Cerebellar nuclear complex (tissue), 1 donor: ENCODE results near the gene TTLL12.

Experiments
- DNase-seq, 2 experiments: peaks; one replicate each; lab custom pipeline; 2025; lab: John Stamatoyannopoulos, UW

The TTLL12 gene

DNA sequence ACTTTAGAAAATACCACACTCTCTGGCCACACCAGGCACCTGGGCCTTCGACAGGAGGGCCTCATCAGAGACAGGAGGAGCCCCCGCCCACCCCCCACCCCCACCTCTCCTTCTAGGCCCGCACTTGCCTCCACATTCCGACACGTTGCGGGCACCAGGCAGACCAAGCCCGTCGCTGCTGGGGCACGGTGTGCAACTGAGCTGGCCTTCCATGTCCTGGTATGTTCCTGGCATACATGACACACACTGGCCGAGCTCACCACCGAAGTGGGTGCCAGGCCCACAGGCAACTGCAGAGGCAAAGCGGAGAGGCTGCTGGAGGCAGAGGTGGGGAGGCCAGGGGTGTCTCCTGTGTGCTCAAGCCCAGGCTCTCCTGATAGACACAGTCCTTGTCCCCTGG, 27.0 kb upstream of the TTLL12 start:
- DNase-seq = no peak

DNA sequence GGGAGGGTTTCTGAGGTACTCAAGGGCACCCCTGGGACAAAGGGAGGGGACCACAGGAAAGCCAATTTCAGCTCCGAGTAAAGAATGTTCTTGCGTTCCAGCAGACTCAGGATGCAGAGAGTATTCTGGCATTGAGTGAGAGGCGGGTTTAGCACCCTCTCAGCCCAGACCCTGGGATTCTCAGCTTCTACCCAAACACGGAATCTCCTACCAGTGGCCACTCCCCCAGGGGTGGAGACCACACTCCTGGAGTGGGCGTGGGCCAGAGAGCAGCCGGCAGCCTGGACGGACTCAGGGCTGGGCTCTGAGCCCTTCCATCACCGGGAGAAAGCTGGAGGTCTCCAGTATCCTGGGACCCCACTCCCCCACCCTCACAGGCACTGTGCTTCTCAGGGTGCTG, 26.1 kb upstream of the TTLL12 start:
- DNase-seq = no peak

DNA sequence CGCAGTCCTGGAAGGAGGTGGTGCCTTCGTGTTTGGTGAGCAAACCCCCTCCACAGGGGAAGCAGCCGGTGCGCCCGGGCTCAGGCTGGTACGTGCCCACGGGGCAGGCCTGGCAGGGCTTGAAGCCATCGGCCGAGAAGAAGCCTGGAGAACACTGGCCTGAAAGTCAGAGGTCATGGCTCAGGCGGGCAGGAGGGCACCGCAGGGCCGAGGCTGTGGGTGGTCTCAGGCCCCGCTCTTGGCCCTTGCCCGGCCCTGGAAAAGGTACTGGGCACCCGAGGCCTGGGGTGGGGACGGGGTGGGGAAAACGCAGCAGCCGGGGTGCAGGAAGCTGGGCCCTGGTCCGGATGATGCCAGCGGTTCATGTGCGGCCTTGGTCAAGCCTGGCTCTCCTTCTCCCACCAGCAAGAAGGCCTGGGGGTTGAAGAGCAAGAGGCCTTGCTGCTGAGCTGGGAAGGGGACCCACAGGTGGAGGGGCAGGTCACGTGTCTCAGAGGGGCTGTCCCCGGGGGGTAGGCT, 25.6 kb upstream of the TTLL12 start:
- no peak for DNase-seq

DNA sequence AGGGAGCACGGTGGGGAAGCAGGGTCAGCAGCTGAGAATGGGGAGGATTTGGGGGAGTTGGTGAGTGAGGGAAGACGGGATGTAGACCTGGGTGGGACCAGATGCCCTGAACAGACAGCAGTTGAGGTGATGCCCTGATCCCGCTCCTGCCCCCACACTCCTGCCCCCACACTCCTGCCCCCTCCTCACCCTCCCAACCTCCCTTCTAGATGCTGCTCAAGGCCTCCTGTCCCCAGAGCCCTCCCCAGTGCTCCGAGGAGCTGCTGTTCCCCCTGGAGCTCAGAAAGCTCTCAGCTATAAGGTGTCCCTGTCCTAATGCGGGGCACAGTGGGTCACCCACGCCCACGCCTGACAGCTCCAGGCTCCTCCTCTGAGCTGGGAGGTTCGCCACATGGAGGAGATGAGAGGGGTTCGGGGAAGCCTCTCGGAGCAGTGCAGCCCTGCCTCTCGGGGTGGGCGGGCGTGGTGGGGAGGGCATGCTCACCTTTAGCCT, 25.1 kb upstream of the TTLL12 start:
- DNase-seq = no peak

DNA sequence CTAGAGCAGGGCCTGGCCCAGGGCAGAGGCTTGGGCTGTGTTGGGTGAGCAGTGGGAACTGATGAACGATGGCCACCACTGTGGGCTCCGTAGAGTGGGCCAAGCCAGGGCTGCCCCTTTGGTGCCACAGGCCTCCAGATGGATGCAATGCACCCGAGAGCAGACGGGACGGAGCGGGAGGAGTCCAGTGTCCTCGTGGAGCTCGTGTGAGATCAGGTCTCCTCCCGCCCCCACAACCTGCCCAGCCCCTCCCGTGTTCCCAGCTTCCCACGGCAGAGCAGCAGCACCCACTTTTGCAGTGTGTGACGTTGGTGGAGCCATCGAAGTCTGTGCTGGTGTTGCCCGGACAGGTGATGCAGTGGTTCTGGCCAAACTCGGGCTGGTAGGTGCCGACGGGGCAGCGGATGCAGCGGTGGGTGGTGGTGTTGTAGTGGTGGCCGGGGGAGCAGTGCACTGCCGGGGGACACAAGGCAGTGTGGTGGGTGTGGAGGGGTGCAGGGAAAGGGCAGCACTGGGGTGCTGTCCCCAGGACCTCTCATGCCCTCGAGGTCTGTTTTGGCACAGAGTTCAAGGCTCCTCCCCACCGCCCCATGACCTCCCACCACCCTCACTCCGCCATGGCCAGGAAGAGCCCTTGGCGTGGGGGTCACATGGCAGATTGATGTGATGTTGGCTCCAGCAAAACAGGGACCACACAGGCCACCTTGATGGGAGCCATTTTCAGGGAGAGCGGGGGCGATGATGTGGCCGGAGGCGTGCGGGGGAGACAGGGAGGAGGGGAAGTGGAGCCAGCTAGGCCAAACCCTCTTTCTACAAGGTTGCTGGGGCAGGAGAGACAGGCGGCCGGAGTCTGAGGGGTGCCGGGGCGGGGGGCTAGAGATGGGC, 23.9 kb upstream of the TTLL12 start:
- DNase-seq = no peak

DNA sequence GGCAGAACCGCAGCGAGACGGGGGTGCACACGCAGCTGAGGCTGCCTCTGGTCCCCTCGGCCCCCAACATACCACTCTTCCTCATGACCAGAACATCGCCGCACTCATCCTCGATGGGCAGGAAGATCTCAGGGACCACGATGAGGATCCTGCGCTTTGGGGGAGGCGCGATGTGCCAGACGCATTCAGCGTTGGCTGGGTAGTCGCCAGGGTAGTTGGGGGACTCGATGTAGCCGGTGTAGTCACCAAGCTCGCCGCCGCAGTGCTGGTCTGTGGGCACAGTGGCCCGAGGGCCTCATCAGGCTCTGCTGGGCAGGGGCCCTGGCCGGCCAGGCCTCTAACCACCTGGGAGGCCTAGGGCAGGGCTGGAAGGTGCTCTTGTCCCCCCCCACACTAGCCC, 23.0 kb upstream of the TTLL12 start:
- DNase-seq = no peak

DNA sequence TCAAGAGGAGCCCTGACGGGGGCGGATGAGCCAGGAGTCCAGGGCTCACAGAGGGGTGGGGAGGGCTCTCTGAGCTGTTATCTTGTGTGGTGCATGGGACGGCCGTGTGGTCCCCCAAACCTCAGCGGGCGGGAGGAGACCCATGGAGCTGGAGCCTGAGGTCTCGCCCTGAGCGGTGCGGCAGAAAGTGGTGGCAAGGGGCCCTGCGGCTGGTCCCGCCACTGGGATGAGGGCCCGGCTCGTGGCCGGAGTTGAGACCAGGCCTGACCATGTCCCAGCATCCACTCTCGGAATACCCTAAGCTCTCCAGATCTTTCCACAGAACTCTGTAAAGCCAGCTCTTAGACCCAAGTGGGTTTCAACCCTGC, 22.6 kb upstream of the TTLL12 start:
- DNase-seq = no peak

DNA sequence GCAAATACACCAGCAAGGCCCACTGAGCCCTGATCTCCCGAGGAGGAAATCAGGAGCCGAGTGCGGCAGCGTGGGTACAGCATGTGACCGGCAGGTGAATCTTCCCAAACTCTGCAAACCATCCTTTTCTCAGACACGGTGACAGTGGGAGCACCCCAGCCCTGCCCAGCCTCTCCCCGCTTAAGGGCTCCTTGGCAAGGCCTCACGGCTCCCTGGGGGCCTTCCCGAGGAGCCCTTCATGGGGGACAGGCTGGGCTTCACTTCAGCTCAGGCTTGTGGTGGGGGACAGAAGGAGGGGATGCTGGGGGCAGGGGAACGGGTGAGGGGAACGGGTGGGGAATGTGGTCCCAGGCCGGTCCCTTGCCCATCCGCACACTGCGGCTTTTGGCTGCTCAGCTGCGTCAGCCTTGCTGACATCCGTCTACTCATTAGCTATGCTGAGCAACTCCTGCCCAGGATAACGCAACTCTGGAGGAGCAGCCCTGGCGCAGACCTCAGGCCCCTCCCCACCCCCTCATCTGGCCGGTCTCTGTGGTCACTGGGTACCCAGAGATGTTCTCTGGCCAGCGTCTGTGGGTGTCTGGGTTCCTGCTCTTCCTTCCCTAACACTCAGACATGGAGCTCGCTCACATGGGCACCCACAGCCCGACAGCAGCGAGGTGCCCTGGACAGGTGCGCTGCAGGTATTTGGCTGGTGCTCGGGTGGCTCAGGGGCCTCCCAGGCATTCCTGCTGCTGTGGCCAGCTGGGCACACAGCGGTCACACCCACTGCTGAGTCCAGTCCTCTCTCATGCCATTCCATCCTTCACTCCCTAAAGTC, 22.0 kb upstream of the TTLL12 start:
- no peak for DNase-seq

DNA sequence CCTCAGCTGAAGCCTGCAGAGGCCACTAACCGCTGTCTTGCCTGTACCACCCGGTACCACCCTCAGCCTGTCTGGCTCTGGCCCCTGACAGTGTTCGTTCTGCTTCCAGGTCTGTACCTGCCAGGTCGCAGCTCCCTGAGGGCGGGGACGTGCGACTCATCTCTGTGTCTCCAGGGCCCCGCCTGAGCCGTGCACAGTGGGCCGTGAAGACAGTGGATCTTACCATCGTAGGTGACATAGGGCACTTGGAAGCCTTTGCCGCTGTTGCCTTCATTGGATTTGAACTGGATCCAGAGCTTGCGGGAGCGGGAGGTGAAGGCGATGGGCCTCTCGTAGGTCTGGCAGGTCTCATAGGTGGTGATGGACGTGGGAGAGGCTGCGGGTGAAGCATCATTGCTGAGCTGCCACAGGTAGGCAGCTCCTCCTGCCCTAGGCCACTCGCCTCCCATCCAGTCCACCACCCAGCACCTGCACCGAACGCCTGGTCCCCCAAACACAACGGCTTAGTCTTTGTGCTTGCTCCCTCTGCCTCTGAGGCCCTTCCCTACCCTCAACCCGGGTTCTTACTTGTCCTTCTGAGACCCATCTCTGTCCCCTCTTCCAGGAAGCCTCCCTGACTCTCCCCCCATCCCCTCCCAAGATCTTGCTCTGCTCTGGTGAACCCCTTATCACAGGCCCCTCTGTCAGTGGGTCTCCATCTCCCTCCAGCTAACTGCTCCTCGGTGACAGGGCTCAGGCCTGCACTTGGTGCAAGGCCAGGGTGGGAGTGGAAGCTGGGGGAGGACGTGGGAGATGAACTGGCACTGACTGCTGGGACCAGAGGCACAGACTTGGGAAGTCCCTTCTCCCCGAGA, 21.1 kb upstream of the TTLL12 start:
- no peak for DNase-seq

DNA sequence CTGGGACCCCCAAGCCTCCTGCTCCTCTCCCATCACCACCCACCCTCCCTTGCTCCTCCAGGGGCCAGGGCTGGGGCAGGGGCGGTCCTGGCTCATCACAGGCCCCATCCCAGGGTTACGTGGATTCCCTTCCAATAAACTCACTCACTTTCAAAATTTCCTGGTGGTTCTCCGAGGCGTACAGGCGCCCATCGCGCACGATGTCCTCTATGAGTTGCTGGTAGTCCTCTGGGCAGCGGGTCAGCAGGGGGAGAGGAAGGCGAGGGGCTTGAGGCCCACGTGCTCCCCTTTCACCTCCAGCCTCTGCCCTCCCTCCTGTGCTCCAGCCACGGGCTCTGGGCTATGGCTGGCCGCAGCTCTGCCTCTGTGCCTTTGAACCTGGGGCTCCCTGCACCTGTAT, 20.5 kb upstream of the TTLL12 start:
- DNase-seq = no peak

DNA sequence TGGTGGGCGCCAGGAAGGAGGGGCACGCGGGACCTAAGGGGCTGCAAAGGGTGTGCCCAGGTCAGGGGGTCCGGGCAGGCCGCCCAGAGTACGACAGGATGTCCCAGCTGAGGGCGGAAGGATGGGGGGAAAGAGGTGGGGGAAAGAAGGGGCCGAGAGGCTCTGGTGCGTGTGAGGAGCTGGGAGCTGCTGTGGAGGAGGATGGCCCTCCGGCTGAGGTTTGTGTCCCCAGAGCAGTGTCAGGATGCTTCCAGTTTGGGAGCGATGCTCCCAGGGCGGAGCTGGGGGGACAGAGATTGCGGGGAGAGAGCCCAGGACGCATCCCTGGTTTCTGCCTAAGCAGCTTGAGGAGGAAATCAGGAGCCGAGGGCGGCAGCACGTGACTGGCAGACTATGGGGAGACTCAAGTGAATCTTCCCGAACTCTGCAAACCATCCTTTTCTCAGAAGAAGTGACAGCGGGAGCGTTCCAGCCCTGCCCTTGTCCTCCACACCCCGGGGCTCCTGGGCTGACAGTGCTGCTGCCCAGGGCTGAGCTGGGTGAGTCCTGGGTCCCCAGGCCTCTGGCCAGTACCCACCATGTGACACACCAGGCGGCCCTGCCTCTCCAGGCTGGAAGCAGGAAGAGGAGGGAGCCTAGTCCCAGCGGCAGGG, 19.7 kb upstream of the TTLL12 start:
- no peak for DNase-seq

DNA sequence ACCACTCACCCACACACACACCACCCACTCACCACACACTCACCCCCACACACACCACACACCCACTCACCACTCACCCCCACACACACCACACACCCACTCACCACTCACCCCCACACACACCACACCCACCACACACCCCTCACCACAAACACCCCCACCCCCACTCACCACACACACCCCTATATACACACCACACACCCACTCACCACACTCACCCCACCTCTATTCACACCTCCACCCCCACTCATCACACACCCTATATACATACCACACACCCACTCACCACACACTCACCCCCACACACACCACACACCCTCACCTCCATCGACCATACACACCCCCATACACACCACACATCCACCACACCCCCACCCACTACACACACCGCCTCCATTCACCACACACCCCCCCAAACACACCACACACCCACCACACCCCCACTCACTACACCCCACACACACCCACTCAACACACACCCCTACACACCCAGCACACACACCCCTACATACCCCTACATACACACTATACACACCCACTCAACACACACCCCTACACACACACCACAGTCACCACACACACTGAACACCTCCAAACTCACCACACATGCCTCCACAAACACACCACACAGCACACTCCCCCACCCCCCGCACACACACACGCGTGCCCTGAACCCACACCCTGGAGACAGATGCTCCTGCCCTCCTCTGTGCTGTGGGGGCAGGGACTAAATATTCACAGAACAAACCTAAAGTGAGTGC, 19.0 kb upstream of the TTLL12 start:
- DNase-seq = no peak

DNA sequence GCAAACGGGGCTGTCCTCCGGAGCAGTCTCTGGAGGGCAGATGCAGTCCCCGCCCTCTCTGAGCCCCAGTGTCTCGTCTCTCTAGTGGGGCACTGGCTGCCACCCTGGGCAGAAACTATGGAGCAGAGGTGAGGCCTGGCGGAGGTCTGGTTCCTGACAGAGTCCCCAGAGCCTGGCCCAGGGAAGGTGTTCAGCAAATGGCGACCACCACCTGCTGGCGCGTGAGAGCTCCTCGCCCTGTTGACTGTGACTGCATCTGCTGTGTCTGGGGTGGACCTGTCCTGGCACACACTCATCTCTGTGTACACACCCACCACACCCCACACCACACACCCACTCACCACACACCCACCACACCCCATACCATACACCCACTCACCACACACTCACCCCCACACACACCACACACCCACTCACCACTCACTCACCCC, 18.3 kb upstream of the TTLL12 start:
- no peak for DNase-seq

DNA sequence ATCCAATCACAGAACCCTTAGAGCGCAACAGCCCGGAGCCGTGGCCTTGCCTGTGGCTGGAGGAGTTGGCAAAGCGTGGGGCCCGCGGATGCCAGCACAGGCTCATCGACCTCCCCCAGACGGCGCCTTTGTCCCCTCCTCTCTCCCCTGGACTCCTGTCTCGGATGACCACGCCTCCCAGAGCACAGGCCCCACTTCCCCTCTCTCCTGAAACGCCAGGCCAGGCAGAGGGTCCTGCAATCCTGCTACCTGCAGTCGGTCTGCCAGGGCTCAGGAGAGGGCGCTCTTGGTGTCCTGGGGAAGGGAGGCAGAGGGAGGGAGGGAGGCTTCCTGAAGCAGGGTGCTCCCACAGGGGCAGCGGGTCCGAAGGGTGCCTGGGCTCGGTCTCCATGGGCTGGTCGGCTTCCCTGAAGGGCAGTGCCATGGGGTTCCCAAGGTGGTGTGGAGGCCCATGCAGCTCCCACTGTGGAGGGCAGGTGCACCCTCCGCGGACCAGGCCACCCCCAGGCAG, 16.6 kb upstream of the TTLL12 start:
- no peak for DNase-seq

DNA sequence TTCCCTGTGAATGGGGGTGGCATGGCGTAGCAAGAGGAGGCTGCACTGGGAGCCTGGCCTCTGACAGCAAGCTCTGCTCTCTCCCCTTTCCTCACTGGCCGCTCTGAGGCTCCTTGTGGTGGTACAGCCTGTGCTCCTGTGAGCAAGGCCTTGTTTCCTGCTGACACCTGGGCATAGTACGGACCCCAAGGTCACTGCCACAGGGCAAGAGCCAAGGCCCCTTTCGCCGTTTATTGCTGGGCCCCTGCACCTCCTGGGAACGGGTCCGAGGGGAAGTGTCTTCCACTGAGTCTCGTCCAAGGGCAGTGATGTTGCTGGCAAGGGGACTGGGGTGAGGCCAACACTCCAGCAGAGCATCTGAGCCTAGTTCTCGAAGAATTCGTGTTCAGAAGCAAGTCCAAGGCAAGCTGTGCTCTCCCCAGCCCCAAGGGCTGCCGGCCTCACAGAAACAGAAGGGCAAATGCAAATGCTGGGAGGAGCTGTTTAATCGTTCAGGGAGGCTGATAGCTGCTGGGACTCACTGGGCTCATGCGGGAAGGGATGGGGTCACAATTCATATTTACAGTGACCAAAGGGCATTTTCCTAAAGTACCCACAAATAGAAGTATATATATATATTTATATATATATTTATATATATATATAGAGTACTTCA, 15.9 kb upstream of the TTLL12 start:
- DNase-seq = no peak

DNA sequence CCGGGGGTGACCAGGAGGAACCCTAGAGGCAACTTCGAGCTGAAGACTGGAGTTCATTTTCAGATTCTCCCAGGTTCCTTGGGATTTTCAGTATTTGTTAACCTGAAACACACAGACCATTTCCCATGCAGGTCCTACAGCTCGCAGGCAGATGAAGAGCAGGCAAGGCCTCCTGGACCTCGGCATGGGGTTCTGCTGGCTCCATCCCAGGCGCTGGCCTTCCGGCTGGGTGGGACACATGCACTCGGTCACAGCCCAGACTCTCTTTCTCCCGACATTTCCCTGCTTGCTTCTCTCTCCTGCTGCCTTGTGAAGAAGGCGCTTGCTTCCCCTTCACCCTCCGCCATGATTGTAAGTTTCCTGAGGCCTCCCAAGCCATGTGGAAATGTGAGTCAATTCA, 15.4 kb upstream of the TTLL12 start:
- no peak for DNase-seq

DNA sequence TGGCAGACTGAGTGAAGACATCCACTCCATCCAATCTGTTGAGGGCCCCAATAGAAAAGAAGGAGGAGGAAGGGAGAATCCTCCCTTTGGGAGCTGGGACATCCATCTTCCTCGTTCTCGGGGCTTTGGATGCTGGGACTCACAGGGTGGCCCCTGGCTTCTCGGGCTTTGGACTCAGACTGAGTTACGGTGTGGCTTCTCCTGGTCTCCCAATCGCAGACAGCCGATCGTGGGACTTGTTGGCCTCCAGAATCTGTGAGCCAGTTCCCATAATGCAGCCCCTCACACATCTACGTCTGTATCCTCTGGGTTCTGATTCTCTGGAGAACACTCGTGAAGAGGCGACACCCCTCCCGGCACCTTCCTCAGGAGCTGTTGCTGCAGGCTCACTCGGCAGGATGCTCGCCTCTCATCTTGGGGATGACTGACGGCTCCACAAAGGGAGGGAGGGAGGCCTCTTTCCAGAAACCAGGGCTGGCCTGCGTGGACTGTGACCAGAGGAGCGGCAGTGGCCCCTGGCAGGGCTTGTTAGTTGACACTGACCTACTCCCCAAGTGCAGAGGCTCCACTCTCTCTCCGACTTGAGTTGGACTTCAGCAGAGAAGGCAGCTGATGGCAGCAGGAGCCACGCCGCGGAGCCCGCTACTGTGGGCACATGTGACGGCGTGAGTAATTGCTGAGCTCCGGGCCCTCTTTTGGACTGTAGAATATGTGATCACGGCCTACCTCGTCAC, 14.7 kb upstream of the TTLL12 start:
- DNase-seq = no peak

DNA sequence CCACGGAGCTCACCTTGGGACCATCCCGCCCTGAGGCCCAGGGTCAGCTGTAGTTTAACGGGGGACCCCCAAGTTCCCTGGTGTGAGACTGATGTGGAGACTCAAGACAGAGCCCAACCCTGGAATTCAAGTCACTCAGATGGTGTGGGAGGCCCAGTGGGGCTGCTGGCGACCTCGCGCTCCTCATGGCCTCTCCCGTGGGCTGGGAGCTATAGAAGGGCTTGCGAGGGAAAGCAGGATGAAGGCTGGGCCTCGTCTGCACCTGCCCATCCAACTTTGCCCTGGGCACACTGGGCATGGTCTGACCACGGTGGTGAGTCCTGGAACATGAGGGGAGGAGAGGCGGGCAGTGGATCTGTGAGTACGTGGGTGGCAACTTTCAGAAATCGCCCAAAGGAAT, 13.6 kb upstream of the TTLL12 start:
- no peak for DNase-seq

DNA sequence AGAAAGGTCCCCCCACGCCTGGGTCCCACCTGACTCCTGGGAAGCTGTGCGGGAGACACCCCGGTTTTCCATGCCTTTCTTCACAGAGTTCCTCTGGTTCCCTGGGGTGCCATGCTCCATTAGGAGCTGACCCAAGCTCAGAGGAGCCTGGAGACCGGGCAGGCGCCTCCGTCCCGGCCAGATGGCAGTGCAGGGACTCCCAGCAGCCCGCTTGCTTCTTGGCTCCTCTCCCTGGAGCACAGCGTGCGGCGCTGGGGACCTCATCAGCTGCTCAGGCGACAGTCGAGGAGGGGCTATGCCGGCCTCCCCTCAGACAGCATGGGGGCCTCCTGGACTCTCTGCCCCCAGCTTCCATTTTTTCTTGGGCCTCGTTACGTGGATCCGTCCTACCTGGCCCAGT, 13.1 kb upstream of the TTLL12 start:
- DNase-seq = no peak
